Inflammatory macrophage treated with lipopolysaccharide for 1 hour (primary cell): ENCODE measurements around the gene THADA.

Experiments
- DNase-seq, 2 donors: peaks; one replicate each; pipeline ENCODE4 v3.0.0-alpha.2; 2020 to 2022

Gene THADA

DNA sequence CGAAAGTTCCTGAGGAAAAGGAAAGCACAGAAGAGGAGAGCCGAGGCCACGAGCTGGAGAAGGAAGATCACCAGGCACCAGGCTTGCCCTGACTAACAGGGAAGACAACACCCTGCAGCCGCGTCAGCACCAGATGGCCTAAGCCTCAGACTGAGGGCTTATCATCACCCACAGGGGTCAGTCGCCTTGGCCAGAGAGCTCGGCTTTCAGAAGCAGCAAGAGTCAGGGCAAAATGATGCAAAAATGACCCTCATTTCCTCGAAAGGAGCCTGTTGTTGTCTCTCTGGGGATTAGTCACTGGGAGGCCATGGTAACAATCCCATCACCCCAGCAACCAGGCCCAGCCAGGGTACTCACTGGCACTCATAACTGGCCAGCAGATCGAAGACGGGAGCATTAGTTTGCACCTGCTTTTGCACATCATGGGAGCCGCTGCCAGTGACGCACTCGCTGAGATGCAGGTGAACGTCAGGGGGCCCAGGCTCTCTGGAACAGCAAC lies 326.7 kb downstream of the THADA start:
- peak; percentile 38 to 44 for DNase-seq

DNA sequence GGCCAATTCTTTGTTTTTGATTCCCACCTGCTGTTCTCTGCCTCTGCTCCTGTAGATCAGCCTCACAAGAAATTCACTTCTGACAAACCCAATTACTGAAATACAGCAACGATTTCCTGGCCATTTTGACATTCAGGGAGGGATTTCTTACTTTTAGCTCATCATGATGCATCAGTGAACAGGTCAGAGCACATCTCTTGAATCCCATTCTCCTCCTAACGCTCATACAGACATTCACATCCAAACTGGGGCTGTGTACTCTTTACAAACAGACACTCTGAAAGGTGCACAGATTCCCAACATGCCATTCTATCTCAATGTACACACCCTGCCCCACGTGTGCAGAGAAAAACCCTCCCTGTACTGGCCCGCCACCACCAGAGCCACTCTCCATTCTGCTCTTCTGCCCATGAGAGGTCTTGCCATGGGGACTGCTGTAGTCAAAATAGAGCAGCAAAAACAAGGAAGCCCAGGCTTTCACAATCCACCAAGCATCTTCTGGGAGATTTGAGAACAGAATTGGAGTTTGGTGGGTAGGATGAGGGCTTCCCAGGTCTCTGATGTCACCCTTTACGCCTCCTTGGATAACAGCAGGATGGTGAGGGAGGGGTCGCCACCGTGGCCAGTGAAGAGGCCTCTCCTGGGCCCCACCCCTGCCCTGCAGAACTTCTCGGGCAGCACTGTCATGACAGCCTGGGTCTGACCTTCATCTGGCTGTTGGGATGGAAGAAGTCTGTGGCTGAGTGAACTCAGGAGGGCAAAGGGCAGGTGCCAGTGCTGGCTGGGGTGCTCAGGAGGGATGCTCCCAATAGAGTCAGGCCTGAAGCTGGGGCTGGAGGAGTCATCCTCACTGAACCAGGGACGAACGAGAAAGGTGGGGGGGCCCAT lies 327.5 kb downstream of the THADA start:
- peak; percentile 45 to 48 for DNase-seq

DNA sequence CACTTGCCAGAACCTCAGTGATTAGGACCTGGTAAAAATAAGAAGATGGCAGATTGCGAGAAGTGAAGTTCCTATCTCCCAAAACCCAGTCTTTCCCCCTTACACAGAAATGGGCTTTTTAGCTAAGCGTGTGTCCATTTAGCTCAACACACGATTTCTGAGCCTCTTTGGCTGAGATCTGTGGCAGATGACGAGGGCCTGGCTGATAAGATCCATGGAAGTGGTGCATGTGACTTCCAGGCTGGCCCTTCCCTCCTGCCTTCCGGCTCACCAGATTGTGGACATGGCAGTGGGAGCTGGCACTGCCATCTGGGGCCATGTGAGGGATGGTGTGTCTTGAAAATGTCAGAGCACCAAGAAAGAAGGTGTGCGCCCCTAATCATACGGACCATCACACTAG lies 328.5 kb downstream of the THADA start:
- DNase-seq: no peak

DNA sequence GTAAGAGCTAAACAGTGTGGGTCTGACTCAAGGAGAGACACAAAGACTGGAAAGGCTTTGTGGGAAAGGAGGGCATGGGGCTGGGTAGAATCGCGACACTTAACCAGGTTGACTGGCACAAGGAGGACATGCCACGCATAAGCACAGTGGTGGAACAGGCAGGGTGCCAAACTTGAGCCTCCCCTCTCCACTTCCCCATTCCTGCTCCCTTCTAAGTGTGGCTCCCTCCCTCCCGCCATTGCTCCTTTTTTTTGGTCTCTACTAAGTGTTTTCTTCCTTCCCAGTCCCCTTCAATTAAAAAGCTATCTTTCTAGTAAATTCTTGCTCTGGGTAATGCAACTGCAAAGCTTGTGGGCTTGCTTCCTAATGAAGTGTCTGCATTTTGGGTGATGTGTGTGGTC lies 329.1 kb downstream of the THADA start:
- DNase-seq: peak in 1 of 2 donors; percentile 31

DNA sequence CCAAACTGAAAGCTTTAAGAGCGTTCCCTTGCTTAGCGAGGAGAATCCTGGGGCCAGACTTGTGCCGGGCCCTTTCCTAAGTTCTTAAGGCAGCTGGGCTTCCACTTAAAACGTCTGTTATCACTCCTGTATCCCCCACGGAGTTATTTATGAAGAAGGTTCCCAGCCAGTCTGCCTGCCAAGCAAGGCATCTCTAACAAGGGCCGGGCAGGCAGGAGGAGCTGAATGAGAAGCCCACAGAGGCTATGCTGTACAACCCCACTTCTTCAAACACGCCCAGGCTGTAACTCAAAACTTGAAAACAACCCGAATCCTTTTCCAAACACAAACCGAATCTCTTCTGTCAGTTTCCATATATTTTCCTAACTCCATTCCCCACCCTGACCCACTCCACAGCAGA lies 330.4 kb downstream of the THADA start:
- DNase-seq: no peak

DNA sequence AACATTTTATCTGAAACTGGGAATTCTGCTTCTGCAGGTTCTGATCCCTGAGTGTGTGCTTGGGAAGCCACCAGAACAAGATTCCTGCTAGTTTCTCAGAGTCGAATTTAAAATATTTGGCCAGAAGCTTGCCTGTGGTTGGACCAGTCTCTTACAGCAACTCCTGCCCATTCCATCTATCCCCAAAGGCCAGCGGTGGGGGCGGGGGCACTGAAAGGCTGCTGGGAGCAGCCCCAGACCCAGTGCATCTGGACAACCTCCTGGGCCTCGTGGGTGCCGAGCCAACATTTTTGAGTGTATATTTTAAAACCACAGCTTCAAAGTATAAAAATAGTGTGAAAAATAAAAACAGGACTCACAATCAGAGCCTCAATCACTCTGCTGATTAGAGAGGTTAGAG lies 330.8 kb downstream of the THADA start:
- DNase-seq: no peak

DNA sequence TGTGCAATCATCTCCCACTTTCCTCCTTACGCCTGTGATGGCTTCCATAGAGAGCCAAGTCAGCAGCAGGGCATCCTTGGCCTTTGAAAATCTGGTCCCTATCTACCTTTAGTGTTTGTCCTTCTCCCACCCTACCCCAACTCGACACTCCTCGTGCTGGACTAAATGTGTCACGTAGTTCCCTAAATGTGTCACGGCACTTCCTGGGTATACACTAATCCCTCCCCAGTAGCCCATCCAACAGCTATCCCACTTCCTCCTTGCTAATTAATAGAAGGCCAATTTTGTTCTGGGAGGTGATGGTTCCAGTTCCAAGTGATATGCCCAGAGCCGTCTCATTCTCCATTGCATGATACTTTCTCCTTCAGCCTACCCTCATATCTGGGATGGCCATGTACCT lies 332.9 kb downstream of the THADA start:
- no peak for DNase-seq

DNA sequence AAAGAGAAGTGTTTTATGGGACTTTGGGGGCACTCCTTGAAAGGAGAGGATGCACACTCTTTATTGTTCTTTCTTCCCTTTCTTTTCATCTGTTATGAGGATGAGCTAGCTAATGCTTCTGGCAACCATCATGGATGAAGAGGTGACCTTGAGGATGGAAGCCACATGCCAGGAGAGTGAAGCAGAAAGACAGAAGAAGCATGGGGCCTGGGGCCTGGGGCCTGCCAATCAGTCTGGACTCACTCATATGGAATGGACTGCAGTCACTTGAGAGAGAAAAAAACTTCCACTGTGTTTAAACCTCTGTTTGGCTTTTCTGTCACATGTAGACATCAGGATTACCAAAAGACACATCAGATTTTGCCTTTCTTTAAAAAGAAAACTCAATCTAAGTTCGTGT lies 333.6 kb downstream of the THADA start:
- DNase-seq: no peak

DNA sequence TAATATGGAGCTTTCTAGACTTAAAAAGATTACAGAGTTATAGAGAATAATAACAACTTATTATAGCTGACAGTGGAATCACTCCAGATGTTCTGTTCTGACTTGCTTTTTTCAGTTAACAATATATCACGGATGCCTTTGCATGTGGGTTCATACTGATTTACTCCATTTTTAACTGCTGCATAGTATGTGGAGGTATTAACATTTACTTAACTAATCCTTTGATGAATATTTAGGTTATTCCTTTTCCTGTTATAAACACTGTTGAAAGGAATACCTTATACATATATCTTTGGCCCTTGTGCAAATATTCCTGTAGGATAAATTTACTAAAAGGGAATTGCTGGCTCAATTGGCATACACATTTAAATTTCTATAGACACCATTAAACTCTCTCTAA lies 336.3 kb downstream of the THADA start:
- DNase-seq: no peak

DNA sequence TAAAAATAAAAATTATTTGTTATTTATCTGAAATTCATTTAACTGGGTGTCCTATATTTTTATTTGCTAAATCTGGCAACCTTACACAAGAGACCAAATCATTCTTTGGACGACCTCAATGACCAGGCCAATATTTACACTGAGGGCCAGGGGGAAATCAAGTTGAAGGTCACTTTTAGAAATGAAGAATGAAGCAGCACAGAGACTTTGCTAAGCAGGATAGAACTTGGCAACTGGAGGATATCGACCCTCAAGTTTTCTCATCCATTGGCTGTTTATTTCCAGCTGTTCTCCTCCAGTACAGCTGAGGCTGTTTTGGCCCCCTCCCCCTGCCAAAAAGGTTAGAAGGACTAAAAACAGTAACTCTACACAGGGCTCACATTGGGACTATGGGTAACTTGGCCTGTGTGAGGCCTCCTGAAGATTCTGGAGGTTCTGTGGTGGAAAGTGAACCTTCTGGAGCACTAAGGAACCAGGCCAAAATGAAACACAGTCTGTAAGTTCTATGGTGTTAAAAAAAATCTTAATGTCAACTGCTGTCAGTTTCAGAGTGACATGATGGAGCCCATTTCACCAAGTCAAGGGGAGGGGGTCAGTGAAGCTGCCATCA lies 337.2 kb downstream of the THADA start:
- no peak for DNase-seq

DNA sequence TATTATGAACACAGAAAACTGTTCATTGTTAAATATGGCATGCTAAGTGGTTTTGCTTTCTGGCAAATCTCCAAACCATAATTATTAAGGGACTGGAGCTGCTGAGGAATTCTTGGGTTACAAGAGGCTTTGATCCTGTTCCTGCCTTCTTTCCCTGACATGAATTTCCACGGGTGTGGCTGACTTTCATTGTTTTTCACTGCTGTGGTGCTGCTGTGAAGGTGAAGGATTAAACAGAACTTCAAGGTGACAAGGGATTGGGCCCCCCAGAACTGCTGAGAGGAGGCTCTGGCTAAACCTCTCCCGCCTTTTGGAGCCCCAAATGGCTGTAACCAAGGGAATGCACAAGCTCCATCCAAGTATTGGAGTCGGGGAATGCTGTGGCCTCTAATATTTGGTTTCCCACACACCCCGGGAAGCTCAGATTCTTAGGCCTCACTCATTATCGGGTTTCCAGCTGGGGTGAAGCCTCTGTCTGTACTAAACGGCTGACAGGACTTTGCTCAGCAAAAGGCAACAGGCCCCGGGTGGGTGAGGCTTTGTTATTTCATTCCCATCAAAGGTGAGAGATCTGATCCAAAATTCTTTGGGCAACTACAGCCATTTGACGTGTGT lies 340.4 kb downstream of the THADA start:
- DNase-seq: no peak

DNA sequence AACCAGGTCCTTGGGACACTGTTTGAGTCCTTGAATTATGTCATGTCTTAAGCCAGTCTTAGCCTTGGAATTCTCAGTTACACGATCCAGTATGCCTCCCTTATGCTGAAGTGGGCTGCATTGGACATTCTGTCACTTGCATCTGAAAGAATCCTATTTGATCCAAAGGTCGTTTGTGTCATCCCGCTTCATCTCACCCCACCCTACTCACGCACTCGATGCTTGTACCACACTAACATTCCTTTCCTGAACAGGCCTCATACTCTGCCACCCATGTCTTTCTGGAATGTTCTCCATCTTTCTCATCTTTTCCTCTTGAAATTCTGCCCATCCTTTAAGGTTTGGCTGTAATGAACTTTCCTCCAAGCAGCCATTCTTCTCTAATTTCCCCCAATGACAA lies 341.5 kb downstream of the THADA start:
- DNase-seq: no peak

DNA sequence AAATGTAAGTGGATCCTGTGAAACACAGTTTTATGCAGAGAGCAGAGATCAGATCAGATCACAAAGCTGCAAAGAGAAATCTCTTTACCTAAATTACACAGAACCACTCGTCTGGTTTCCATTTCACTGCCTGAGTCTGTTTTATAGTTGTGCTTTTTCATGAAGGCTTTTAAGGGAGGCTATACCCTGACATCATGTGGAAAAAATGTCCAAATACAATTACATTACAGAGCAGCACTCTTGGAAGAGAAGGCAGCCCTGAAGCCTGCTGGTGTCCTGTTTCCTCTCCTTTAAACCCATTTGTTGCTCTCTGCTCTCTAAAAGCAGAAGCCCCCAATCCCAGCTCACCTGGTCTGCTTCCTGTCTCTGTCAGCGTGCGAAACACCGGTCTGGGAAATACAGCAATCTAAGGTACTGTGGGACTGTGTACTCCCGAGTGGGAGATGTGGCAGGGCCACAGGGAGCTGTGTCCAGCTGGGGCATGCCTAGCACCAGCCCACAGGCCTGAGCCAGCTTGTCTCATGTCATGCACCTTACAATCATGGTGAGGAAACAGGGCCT lies 344.6 kb downstream of the THADA start:
- no peak for DNase-seq

DNA sequence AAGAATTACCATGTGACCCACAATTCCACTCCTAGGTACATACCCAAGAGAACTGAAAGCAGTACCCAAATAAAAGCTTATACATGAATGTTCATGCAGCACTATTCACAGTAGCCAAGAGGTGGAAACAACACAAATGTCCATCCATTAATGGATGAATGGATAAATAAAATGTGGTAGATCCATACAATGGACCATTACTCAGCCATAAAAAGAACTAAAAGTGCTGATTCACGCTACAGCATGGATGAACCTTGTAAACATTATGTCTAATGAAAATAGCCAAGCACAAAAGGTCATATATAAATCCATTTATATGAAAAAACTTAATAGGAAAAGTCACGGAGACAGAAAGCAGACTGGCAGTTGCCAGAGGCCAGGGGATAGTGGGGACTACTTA lies 345.8 kb downstream of the THADA start:
- DNase-seq: no peak

DNA sequence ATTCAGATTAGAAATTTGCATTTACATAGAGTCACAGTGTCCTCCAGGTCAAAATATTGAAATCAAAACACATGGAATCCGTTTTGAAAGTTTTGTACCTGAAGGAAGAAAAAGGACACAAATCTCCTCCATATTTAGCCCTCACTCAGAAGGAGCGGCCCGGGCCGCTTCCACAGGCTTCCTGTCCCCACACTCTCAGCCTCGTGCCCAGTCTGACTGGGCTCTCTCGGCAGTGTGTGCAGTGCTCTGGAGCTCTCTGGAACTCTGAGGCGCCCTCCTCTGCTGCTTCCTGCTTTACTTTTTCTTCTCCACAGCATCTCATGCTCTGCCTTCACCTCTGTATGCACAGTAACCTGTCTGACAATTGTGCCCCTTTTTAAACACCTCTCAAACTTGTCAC lies 347.2 kb downstream of the THADA start:
- DNase-seq: no peak

DNA sequence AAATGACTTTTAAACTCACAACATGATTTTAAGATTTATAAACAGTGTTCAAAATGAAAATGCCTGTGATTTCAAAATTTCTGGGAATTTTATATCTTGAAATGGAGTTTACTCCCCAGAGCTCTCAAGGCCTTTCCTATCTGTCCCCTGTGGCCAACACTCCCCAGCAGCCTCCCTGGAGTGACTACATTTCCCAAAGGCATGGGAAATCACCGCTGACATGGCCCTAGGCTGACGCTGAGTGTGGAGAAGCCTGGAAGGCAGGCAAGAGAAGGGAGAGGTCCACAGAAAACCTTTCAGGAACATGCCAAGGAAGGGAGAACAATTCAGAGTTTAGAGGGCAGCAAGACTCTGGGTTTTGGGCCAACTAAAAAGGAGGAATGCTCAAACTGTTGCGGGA lies 349.2 kb downstream of the THADA start:
- DNase-seq: no peak

DNA sequence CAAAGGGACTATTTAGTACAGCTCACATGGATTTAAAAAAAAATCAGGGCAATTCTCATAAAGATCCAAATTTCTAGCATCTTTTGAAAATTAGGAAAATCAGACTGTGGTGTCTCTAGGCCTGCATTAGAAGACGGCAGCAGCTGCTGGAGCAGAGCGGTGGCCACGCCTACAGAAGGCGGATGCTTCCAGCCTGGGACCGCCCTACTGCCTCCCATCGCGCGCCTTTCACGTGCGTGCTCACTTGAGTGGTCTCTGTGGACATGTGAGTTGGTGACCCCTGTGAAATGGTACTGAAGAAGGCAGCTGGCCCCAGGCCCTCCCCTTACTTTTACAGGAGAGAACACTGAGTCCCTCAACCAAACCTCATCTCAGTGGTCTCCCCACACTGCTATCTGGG lies 354.3 kb downstream of the THADA start:
- DNase-seq: no peak

DNA sequence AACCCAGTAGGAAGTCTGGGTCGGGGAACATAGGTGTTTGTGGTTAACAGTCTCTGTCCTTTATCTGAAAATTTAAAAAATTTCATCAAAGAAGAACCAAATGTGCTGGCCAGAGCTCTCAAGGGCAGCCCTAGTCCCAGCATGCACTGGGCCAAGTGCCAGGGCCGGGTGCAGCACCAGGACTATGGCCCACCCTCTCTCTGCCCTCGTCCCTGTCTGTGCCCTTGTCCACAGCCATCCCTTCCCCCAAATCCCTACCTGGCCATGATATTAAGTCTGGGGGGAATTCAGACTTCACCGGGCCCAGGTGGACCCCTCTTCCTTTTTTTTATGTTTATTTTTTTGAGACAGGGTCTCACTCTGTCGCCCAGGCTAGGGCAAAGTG lies 355.1 kb downstream of the THADA start:
- no peak for DNase-seq

DNA sequence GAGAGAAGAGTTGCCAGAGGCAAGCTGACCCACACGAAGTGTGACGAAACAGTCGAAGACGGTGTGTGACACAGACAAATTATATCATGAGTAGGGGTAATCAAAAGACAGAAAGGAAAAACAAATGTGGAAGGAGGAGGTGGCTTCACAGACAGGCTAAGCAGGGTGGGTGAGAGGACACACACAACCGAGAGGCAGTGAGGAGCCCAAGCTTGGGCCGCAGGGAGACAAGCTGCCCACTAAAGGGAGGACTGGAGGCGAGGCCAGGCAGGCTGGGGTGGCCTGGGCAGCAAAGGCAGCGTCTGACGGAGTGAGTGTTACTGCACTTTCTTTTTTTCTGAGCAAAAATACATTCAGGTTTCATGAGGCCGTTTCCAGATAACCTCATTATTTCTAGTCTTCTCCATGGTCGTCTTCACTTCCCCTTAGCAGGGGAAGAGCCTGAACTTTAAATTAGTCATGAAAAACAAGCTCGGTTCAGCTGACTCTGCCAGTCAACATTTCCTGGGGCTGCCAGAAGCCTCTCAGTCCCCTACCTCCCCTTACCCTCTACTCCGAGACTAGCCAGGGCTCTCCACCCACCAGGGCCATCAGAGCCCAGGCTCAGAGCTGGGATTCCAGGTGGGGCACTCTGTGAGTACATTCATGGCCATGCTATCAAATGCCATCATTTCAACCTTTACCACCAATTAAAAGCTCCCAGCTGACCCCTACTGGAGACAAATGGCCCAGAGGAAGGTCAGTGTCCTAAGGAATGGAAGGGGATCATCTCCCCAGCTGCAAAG lies 355.7 kb downstream of the THADA start:
- peak; percentile 55 to 60 for DNase-seq

DNA sequence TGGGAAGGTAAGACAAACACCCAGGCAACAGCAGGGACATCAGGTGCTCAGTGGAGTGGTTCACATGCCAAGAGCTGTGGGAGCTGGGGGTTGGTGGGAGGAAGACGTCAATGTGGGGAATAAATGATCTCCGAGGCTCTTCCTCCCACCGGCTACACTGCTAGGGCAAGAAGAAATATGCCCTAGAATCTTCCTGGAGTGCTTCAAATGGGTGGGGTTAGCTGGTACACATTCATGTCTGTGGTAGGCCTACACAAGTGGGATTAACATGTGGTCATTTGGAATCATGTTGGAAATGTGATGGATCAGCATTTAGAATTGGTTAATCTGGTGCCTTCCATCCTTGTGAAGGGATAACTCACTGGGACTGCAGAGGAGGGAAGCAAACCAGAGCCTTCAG lies 357.0 kb downstream of the THADA start:
- no peak for DNase-seq

DNA sequence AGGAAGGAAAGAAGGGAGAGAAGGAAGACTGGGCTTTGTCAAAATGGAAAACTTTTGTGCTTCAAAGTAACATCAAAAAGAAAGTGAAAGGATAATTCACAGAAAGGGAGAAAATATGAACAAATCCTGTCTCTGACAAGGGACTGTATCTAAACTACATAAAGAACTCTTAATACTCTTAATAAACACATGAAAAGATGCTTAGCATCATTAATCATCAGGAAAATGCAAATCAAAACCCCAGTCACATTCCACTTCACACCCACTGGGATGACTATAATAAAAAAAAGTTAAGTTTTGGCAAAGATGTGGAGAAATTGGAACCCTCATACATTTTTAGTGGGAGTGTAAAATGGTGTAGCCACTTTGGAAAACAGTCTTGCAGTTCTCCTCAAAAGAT lies 357.7 kb downstream of the THADA start:
- no peak for DNase-seq
